GM12801 (cell line): ENCODE results near the gene EPB41.

ENCODE experiments used
- TF ChIP-seq, protein P1 (sequence below): IDR thresholded peaks from one replicate; pipeline ENCODE4 v1.5.1; 2011; ENCODE audit warnings: control low read depth; ENCODE audit not compliant: insufficient read length; ENCODE audit errors: extremely low read depth

The EPB41 gene

DNA sequence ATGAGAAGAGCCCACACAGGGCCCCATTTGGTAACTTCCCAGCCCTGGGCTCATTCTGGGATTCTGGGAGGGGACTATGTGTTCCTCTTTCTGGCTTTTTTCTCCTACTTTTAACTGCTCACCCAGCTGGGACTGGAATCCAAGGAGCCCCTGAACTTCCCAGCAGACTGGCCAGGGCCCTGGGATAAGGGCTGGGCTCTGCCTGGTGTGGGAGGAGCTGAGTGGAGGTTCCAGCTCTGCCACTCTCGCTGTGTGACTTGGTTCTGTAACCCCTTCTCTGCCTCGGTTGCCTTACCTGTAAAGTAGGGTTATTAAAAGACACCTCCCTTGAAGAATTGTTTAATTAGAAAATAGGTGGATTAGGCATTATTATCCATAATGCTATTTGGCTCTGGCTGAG lies 19.6 kb upstream of the EPB41 start:
- TF ChIP-seq, protein P1, sequence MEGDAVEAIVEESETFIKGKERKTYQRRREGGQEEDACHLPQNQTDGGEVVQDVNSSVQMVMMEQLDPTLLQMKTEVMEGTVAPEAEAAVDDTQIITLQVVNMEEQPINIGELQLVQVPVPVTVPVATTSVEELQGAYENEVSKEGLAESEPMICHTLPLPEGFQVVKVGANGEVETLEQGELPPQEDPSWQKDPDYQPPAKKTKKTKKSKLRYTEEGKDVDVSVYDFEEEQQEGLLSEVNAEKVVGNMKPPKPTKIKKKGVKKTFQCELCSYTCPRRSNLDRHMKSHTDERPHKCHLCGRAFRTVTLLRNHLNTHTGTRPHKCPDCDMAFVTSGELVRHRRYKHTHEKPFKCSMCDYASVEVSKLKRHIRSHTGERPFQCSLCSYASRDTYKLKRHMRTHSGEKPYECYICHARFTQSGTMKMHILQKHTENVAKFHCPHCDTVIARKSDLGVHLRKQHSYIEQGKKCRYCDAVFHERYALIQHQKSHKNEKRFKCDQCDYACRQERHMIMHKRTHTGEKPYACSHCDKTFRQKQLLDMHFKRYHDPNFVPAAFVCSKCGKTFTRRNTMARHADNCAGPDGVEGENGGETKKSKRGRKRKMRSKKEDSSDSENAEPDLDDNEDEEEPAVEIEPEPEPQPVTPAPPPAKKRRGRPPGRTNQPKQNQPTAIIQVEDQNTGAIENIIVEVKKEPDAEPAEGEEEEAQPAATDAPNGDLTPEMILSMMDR: no peak

DNA sequence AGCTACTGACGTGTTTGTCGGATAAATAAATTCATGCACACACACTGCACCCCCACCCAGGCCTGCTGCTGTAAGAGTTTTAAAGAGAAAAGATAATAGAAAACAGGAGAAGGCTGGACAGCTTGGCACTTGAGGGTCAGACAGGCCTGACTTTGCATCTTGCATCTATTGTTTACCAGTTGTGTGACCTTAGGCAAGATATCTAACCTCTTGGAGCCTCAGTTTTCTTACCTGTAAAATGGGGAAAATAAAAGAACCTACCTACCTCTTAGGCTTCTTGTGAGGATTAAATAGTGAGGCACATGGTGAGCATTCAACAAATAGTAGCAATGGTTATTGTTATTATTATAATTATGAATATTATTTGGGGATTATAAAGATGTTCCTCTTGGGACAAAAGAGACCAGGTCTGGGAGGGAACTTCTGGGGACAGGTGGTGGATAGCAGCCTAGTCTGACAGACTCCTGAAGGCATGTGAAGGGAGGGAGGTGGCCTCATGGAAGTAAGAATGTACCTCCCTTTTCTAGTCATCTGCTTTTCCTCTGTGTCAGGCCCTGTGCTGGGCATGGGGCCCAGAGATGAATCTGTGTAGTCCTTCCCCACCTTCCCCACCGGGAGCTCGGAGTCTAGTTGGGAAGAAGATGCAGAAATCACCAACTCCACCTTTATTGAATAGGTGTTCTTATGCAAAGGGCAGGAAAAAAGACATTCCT lies 18.3 kb upstream of the EPB41 start:
- TF ChIP-seq, protein P1: no peak

DNA sequence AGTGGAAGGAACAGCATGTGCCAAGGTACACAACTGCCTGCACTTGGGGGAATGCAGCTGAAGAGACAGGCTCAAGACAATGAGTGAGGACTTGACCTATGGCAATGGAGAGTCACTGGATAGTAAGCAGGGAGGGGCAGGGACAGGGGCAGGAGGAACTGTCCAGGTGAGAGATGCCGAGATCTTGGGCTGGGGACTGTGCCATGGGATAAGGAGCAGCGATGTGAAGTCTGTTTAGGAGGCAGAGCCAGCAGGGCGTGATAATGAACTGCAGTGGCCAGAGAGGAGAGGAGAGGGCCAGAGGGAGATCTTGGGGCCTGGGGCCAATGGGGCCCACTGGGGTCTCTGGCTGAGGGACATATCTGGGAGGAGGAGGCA lies 17.8 kb upstream of the EPB41 start:
- TF ChIP-seq, protein P1: no peak

DNA sequence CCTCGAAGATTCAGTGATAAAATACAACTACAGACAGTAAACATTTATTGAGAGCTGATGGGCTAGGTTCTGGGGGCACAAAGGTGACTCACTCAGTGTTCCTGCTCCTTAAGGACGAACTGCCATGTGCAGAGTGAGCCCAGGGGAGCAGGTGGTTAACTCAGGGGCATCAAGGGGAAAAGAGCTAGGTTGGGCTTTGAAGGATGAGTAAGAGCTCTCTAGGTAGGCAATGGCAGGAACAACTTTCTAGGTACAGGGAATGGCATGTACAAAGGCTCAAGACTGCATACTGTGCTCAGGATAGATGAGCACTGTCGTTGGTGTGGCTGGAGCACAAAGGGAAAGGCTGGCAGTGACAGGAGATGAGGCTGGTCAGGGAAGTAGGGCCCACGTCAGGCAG lies 16.6 kb upstream of the EPB41 start:
- TF ChIP-seq, protein P1: no peak

DNA sequence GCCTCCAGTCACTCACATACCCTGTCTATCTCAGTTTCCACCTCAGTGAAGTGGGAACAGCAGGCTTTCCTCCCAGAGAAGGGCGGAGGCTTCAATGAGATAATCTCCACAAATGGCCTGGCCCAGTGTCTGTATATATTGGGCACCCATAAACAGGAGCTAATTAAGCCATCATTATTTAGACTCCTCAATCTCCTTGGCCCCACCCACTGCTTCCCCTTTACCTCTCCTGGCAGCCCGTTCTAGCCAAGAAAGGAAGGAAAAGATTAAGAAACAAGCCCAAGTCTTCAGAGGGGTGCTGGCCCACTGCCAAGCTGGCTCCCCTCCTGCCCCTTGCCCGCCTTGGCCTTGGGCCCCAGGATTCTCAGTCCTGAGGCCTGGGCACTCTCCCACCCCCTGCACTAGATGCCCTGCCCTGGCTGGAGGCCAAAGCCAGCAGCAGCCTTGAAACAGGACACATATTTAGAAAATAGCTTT lies 15.9 kb upstream of the EPB41 start:
- TF ChIP-seq, protein P1: no peak

DNA sequence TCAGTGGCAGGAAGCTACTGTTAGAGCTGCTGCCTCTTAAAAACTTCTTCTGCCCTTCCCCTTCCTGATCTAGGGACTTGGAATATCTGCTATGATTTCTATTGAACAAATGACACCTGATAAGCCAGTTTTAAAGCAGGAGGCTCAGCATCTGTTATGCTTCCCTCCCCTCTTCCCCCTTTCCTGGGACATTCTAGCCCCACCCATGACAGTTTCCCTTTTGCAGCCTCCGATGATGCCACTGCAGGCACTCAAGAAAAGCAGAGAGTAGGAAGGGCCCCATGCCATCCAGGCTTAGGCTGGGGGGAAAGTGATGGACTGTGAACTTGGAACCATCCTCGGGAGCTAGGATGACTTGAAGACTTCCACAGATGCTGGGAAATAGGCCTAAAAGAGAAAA lies 15.1 kb upstream of the EPB41 start:
- TF ChIP-seq, protein P1: no peak

DNA sequence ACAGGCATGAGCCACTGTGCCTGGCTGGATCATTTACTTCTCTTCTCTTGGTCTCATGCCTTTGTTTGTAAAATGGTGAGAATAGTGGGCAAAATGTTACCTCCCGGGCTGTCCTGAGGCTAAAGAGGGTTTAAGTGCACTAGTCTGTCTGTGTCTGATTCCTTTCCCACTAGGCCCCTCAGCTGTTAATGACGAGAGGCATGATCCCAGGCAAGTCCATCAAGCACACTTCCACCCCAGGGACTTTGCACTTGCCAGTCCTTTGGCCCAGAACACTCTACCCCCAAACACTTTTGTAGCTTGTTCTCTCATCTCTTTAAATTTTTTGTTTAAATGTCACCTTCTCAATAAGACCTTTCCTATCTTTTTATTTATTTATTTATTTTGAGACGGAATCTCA lies 13.8 kb upstream of the EPB41 start:
- TF ChIP-seq, protein P1: no peak
